Vagina (tissue), 2 donors: Measurements from ENCODE around the gene COX15. TPM values are rescaled to one million over a fixed set of nuclear protein-coding genes. Genes with fewer than 3 reads are reported as not detected.

Experiments used
- DNase-seq, 2 donors: peaks; one replicate each; pipeline ENCODE4 v3.0.0-alpha.2; 2017; ENCODE audit errors: extremely low spot score in 2 of 2
- H3K27ac ChIP-seq: fragments of 200-600 bp; sonication (generic); one replicate; pipeline ENCODE4 v1.5.1; 2019
- H3K27me3 ChIP-seq: fragments of 200-600 bp; sonication (generic); one replicate; pipeline ENCODE4 v1.5.1; 2019
- H3K36me3 ChIP-seq, 2 donors: fragments of 200-600 bp; sonication (generic); one replicate each; pipeline ENCODE4 v1.5.1; 2017 to 2019
- H3K4me1 ChIP-seq: fragments of 200-600 bp; sonication (generic); one replicate; pipeline ENCODE4 v1.5.1; 2019
- H3K4me3 ChIP-seq, 2 donors: fragments of 200-600 bp; sonication (generic); 1 replicate in 1 of 2; 2 replicates in 1 of 2; pipeline ENCODE4 v1.5.1; 2016 to 2019
- H3K9me3 ChIP-seq: fragments of 200-600 bp; sonication (generic); one replicate; pipeline ENCODE4 v1.5.1; 2019
- CTCF ChIP-seq, 3 experiments: fragments of 450-650 bp in 2 of 3; fragments of 200-600 bp in 1 of 3; sonication (generic) in 1 of 3; IDR thresholded peaks; one replicate each; pipeline ENCODE4 v1.5.1; 2017 to 2019; ENCODE audit warnings: antibody characterized with exemption in 3 of 3, mild to moderate bottlenecking in 2 of 3, moderate library complexity in 2 of 3
- POLR2A ChIP-seq, 2 donors: fragments of 450-650 bp; IDR thresholded peaks; one replicate each; pipeline ENCODE4 v1.6.1; 2017; ENCODE audit warnings: antibody characterized with exemption in 2 of 2, mild to moderate bottlenecking in 2 of 2, moderate library complexity in 2 of 2
- POLR2AphosphoS5 ChIP-seq, 2 donors: sonication (generic); formaldehyde crosslinking; IDR thresholded peaks; one replicate each; pipeline ENCODE4 v1.9.0; 2017; ENCODE audit warnings: antibody characterized with exemption in 2 of 2, mild to moderate bottlenecking in 2 of 2, low read depth in 1 of 2; ENCODE audit not compliant: insufficient read depth in 1 of 2
- intact Hi-C: fragments of 100-400 bp; cut with DNase I; formaldehyde crosslinking; loops from one replicate; pipeline ENCODE4 v1.15.1; 2023
- total RNA-seq: library from RNA; depleted of rRNA; stranded (reverse); fragments of >200 nt; gene quantifications from one replicate; pipeline ENCODE4 v1.2.3, GENCODE V29; 2016

Gene COX15
- total RNA-seq, 1 donor from 2014 or later: 19.2 TPM

DNA sequence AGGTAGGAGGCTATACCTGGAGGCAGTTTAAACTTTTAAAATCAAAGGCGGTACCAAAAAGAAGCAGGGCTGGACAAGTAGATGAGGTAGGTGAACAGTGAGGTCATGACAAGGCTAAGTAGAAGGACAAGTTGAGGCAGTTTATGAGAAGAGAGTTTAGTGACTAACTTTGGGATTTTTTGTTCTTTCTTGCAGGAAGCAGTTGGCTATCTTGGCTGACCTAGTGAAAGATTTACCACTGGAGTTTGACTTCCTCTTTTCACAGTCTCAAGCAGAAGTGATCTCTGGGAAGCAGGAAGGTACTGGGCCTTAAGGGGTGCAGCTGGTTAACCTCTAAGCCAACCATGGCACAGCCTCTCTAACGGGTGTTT is 46.3 kb downstream of the COX15 start:
- Histone ChIP-seq H3K9me3 (no peaks in the 10 kb centered on the region), H3K4me3 (no peak overlapping the region), H3K4me1 (no peaks in the 10 kb centered on the region), H3K27ac (no peak overlapping the region), H3K36me3 (peaks cover 0 to 4% of the 10 kb centered on the region in 2 donors), H3K27me3 (no peaks in the 10 kb centered on the region)
- DNase-seq: no peak
- TF ChIP-seq POLR2A (IDR thresholded peaks at IDR 0.05): no peak
- TF ChIP-seq POLR2AphosphoS5 (IDR thresholded peaks at IDR 0.05; ENCODE audit: insufficient read depth in 1 of 2, low read depth in 1 of 2): peak in 1 of 2 donors; percentile 77
- intact Hi-C loops: no loop called here

DNA sequence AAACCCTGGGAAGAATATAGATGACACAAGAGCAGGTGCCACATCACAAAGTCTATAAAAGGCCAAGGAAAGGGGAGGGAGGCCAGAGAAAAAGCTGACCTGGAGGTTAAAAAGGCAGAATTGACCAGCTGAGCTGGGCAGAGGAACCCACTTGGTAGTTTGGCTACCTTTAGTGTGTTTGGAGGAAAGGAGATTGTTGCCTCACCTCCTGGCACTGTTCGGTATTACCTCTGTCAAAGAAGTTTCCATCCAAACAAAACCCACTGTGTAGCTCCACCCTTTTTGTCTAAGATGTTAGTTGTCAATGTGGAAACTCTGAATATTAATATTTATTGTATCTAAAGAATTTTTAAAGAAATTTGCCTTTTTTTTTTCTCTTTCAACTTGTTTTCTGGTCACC is 49.2 kb downstream of the COX15 start:
- Histone ChIP-seq H3K36me3 (peaks cover 0 to 17% of the 10 kb centered on the region in 2 donors), H3K27me3 (no peaks in the 10 kb centered on the region), H3K4me1 (no peaks in the 10 kb centered on the region), H3K9me3 (no peaks in the 10 kb centered on the region), H3K27ac (no peak overlapping the region), H3K4me3 (no peak overlapping the region)
- TF ChIP-seq CTCF (IDR thresholded peaks at IDR 0.05): no peak
- peak in 1 of 2 donors; percentile 24 for TF ChIP-seq POLR2AphosphoS5 (IDR thresholded peaks at IDR 0.05; ENCODE audit: insufficient read depth in 1 of 2, low read depth in 1 of 2)
- TF ChIP-seq POLR2A (IDR thresholded peaks at IDR 0.05): no peak
- intact Hi-C loops: no loop called here
- no peak for DNase-seq

Other genes with a start within 250 kb of the COX15 start
- not detected for gene NKX2-3, start 199.2 kb downstream of the COX15 start, total RNA-seq
- 31.2 TPM for gene SLC25A28, start 111.7 kb downstream of the COX15 start, total RNA-seq
- gene ENTPD7, start 72.6 kb downstream of the COX15 start, total RNA-seq: 6.6 TPM
- gene CUTC, start 107 bp upstream of the COX15 start, total RNA-seq: 18.2 TPM
- gene ABCC2, start 50.5 kb upstream of the COX15 start, total RNA-seq: 1.7 TPM